ENCODE data around the gene UTP11.

Gene UTP11

GRCh38 chr1:38072858-38073257 lies 60.3 kb downstream of the UTP11 start:
- no peak for TF ChIP-seq ZFX (IDR thresholded peaks at IDR 0.05)
- TF ChIP-seq, protein P1, sequence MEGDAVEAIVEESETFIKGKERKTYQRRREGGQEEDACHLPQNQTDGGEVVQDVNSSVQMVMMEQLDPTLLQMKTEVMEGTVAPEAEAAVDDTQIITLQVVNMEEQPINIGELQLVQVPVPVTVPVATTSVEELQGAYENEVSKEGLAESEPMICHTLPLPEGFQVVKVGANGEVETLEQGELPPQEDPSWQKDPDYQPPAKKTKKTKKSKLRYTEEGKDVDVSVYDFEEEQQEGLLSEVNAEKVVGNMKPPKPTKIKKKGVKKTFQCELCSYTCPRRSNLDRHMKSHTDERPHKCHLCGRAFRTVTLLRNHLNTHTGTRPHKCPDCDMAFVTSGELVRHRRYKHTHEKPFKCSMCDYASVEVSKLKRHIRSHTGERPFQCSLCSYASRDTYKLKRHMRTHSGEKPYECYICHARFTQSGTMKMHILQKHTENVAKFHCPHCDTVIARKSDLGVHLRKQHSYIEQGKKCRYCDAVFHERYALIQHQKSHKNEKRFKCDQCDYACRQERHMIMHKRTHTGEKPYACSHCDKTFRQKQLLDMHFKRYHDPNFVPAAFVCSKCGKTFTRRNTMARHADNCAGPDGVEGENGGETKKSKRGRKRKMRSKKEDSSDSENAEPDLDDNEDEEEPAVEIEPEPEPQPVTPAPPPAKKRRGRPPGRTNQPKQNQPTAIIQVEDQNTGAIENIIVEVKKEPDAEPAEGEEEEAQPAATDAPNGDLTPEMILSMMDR (conservative IDR thresholded peaks at IDR 0.05) = no peak
- H3K27ac ChIP-seq = no peak overlapping the region

GRCh38 chr1:38073534-38074301 lies 61.2 kb downstream of the UTP11 start:
- no peak overlapping the region for H3K27ac ChIP-seq
- TF ChIP-seq ZFX (IDR thresholded peaks at IDR 0.05) = no peak
- TF ChIP-seq, protein P1 (conservative IDR thresholded peaks at IDR 0.05) = no peak

GRCh38 chr1:38074302-38074677 lies 61.8 kb downstream of the UTP11 start:
- TF ChIP-seq ZFX (IDR thresholded peaks at IDR 0.05) = no peak
- TF ChIP-seq, protein P1 (conservative IDR thresholded peaks at IDR 0.05) = no peak
- no peak overlapping the region for H3K27ac ChIP-seq
